ENCODE results near the gene TM4SF5.

TM4SF5 gene

DNA sequence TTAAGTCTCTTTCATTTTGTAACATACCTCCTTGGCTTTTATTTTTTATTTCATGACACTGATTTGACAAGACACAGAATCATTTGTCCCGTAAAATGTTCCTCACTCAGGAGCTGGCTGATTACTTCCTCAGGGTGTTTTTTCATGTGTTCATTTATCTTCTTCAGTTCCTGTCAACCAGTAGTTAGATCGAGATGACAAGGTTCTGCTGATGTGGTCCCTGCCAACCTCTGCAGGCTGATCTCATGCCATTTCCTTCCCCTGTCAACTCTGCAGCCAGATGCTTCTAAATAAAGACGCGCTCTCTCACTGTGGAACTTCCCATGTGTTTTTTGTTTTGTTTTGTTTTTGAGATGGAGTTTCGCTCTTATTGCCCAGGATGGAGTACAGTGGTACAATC is 23.8 kb upstream of the TM4SF5 start:
- DNase-seq (ENCODE audit: low read depth in 2 of 2): no peak

DNA sequence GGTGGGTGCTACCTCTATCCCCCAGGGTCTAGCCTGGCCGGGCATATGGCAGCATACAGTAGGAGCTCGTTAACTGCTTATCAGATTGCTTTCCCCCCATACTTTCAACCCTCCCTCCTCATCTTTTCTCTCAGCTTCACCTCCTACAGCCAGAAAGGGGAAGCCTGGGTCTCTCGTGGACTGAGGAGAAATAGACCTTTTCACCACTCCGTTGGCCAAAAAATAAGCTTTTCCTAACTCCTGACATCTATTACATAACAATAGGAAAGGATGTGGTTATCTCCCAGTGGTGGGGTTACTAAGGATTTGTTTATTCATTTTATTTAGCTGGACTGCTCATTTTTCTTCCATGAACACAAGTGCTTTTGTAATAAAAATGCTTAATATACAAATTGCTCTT is 23.0 kb upstream of the TM4SF5 start:
- DNase-seq (ENCODE audit: low read depth in 2 of 2): no peak

DNA sequence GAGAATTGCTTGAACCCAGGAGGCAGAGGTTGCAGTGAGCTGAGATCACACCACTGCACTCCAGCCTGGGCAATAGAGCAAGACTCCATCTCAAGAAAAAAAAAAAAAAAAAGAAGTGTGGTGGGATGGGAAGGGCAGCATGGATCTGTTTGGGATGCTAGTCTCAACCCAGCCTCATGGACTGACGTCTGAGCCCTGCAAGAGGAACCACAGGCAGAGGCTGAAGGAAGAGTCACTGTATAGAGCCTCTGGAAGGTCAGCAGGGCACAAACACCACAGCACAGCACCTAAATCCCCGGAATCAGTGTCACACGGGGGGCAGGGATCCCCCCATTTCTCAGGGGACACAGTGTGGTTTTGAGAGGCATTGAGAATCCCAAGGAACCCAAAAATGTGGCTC is 21.1 kb upstream of the TM4SF5 start:
- DNase-seq (ENCODE audit: low read depth in 2 of 2): no peak

DNA sequence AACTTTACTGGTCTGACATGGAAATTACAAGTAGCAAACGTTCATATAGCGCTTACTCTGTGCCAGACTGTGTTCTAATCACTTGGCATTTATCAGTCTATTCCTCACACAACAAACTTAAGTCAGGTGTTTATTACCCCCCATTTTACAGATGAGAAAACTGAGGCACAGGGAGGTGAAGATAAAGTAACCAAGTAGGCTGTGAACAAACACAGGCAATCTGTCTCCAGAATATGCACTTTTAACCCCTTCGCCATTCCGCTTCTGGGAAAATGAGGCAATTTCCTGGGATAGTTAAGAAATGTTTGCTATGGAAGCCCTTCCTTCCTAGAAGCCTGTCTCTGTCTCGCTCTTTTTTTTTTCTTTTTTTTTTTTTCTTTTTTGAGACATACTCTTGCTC is 19.8 kb upstream of the TM4SF5 start:
- DNase-seq (ENCODE audit: low read depth in 2 of 2): no peak

DNA sequence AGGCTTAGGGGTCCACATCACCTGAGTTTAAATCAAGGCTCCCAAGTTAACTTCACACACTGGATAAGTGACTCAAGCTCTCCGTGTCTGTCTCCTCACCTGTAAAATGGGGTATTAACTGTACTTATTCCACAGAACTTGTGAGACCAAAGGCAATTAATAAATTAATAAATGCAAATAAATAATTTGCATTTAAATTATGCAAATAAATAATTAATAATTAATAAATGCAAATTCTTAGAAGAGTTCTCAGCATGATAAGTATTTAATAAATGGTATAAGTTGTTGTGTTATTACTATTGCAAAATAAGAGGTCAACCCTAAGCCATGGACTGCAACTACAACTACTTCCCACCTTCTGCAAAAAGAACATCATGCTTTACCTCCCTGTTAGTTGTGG is 18.3 kb upstream of the TM4SF5 start:
- no peak for DNase-seq (ENCODE audit: low read depth in 2 of 2)

DNA sequence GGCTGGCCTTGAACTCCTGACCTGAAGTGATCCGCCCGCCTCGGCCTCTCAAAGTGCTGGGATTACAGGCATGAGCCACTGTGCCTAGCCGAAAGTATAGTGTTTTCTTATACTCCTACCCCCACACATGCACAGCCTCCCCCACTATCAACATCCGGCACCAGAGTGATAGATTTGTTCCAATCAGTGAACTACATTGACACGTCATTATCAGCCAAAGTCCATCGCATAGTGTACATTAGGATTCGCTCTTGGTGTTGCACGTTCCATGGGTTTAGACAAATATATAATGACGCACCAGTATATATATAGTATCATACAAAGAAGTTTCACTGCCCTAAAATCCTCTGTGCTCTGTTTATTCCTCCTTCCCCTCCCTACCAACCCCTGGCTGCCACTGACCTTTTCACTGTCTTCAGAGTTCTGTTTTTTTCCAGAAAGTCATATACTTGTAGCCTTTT is 11.9 kb upstream of the TM4SF5 start:
- no peak for DNase-seq (ENCODE audit: low read depth in 2 of 2)

DNA sequence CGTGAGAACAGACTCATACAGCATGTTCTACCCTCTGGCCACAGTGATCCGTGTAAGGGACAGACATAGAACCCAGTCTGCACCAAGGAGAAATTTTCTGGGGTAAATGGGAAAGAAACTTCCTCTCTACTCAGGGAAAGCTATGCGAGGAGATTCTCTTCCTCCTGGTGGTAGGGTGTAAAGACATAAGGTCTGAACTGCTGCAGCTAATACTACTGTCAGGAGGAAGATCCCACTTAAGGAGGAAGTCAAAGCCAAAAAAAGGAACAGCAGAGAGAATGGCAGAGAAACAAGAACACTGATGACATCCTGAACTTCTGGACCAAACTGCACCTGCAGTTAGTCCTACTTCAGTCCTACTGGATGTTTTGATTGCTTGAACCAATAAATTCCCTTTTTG is 7.1 kb upstream of the TM4SF5 start:
- DNase-seq (ENCODE audit: low read depth in 2 of 2): no peak

DNA sequence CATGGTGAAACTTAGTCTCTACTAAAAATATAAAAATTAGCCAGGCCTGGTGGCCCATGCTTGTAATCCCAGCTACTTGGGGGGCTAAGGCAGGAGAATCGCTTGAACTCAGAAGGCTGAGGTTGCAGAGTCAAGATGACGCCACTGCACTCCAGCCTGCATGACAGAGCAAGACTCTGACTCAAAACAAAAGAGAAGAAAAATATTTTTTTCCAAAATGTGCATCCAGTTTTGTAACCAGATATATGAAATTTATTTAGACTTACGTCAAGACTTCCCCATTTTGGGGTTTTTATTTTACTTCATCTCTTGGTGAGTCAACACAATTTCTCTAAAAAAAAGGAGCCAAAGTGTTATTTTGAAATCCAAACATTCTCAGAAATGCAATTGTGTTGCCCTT is 5.5 kb upstream of the TM4SF5 start:
- no peak for DNase-seq (ENCODE audit: low read depth in 2 of 2)

DNA sequence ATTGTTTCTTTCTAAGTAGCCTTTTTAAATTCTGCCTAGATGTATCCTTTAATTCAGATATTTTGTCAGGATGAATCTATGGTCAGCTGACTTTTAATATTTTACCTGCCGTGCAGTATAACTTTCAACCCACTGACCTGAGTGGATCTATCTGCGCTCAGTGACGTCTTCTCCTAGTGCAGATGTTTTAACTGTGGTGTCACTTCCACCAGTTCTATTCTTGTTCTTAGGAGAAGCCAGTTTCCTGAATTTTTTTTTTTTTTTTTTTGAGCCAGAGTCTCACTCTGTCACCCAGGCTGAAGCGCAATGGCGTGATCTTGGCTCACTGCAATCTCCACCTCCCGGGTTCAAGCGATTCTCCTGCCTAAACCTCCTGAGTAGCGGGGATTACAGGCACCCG is 5.0 kb upstream of the TM4SF5 start:
- no peak for DNase-seq (ENCODE audit: low read depth in 2 of 2)

DNA sequence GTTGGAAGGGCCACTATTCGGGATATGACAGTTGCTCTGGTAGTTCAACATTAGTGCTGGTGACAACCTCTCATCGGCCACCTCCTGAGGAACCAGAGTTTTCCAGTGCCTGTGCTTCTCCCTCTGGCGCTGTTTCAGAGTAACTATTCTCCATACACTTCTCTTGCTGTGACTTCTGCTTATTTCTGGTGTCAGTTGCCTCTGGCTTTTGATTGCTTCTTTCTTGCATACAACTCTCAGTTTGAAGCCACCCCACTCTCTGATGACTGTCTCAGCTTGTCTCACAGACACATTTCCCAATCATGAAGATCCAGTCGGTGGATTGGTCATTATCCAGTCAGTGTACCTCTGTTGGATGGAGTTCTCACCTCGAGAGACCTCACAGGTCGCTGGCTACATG is 3.4 kb upstream of the TM4SF5 start:
- DNase-seq (ENCODE audit: low read depth in 2 of 2): no peak

DNA sequence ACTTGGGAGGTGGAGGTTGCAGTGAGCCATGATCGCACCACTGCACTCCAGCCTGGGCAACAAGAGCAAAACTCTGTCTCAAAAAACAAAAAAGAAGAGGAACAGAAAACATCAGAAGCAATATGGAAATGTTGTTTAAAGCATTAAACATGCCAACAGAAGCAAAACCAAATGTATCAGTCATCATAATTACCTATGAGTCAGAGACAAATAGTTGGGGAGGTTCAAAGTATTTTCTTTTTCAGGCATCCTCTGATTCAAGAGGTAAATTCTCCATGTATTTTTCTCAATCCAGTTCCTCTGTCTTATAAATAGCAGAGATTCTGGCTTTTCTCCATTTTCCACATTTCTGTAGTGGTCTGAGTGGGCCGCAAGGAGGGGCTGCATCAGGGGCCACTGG is 2.1 kb upstream of the TM4SF5 start:
- no peak for DNase-seq (ENCODE audit: low read depth in 2 of 2)

DNA sequence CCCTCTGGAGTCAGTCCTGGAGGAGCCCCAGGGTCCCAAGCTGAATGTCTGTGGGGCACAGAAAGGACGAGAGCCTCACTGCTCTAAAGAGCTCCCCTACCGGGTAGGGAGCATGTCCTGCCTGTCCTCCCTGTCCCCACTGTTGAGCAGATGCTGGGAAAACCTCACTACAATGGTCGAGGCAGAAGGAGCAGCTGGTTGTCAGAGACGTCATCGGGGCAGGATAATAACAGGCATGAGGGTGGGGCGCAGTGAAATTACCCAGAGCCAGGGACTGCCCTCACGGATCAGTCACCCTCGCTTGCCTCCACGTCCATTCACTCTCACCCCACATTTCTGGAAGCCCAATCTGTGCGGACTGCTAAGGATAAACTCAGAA is 538 bp downstream of the TM4SF5 start:
- DNase-seq (ENCODE audit: low read depth in 2 of 2): no peak

DNA sequence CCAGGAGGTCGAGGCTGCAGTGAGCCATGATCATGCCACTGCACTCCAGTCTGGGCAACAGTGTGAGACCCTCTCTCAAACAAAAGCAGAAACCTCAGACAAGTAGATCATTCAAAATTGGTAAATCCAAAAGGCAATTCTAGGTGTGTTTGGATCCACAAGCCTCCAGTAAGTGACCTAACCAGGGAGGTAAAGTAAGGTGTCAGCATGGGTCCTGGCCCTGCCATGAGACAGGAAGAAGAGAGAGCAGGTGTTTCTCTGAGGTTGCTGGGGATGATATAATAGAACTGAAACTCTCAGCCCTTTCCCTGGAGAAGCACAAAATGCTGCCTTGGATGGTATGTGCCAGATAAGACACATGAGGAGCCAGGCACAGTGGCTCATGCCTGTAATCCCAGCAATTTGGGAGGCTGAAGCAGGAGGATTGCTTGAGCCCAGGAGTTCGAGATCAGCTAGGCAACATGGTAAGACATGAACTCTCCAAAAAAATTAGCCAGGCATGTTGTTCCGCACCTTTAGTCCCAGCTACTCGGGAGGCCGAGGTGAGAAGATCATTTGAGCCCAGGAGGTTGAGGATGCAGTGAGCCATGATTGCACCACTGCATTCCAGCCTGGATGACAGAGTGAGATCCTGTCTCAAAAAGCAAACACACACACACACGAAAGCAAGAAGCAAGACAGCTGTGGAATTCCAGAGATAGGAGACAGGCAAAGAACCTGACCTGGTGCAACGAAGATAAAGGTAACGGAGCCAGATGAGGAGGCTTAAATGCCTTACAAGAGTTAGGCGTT is 6.5 kb downstream of the TM4SF5 start:
- no peak for DNase-seq (ENCODE audit: low read depth in 2 of 2)

DNA sequence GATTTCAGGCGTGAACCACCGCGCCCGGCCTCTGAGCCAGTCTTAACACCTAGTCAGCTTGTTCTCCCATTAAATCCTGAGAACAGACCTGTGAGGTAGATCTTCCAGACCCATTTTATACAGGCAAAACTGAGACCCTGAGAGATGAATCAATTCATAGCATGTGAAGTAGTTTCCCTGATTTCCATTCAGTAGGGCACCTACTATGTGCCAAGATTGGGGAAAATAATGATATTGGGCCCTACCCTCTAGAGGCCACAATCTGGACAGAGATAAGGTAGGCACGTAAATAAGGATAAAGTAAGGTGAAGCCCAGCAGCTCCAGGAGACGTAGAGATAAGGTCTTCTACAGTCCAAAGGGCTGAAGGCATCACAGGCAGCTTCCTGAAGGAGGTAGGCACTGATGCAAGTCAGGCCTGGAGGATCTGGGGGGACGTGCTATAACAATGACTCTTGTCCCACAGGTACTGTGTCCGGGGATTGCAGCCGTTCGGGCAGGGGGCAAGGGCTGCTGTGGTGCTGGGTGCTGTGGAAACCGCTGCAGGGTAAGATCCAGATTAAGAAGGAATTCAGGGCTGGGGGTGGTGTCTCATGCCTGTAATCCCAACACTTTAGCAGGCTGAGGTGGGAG is 8.8 kb downstream of the TM4SF5 start:
- no peak for DNase-seq (ENCODE audit: low read depth in 2 of 2)

DNA sequence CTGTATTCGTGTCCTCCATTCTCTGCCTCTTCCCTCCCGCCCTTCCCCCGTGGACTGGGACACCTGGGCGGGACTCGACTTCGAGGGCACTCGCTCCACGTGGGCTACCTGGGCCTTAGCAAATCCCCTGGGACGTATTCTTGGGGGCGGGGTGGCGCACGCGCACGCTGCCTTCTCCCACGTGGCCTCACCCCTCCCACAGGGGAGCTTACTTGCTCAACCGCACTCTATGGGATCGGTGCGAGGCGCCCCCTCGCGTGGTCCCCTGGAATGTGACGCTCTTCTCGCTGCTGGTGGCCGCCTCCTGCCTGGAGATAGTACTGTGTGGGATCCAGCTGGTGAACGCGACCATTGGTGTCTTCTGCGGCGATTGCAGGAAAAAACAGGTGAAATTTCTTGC is 11.0 kb downstream of the TM4SF5 start:
- DNase-seq (ENCODE audit: low read depth in 2 of 2): no peak

DNA sequence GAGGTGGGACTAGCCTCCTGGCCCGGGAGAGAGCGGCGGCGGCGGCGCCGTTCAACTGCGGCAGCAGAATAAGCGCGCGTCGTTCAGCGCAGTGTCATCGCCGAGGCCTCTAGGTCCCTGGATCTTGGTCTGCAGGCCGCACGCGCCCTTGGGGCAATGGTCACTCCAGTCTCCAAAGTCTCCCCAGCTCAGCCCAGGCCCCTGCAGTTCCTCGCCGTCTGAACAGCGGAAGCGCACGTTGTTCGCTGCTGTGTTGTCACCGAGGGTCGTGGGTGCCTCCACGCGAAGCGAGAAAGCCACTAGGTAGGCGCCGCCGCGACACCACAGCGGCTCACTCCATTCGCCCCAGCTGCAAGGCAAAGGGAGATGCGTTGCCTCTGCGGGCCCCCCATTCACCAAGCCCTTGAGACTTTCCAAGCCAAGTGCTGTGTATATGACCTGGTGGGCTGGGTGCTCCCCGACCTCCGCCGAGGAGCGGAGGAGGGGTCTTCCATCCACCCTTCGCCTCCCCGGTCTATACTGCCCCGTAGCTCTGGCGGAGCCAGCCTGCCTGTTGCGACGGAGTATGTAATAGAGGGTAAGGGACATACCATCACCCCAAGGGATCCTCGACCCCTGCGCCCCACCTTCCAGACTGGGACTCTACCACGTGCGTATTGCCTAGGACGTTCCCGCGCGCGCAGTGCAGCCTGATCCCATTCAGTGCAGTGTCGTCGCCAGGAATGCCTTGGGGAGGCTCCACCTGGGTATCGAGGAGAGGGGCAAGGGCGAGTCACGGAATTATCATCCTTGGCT is 13.8 kb downstream of the TM4SF5 start:
- no peak for DNase-seq (ENCODE audit: low read depth in 2 of 2)

DNA sequence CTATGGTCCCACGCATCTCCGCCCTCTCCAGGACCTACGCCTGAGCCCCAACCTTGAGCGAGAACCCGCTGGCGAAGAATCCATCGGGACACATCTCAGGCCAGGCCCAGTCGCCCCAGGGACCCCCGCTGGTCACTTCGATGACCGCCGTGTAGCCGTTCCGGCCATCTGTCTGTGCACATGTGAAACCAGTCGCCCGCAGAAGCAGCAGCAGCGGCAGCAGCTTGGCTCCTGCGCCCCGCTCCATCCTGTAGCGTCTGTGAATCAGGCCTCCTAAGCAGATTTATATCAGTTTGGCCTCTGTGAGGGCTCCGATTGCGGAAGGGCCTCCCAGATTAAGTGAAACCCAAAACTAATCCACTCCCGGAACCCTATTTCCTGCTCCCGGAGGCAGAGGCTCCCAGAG is 14.4 kb downstream of the TM4SF5 start, which contains the start of gene VMO1:
Gene VMO1, minus strand, starts transcription at position 259 of the 406 bp plus-strand sequence. Its CDS starts 12 bp downstream, at position 247.
- DNase-seq (ENCODE audit: low read depth in 2 of 2): no peak

DNA sequence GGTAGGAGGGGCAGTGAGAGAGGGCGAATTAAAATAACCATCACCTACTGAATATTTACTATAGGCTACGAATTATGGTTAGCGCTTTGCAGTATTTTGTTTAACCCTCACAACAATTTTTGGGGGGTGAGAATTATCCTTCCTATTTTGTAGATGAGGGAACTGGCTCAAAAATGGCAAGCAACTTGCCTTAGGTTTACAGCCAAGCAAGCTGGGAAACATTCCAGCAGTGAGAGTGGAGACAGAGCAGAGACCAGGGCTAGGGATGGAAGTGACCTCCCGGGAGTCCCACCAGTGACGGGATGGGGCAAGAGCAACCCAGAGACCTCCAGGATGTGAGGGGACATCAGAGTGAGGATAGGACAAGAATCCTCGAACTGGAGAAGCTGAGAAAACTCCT is 14.8 kb downstream of the TM4SF5 start:
- DNase-seq (ENCODE audit: low read depth in 2 of 2): no peak

DNA sequence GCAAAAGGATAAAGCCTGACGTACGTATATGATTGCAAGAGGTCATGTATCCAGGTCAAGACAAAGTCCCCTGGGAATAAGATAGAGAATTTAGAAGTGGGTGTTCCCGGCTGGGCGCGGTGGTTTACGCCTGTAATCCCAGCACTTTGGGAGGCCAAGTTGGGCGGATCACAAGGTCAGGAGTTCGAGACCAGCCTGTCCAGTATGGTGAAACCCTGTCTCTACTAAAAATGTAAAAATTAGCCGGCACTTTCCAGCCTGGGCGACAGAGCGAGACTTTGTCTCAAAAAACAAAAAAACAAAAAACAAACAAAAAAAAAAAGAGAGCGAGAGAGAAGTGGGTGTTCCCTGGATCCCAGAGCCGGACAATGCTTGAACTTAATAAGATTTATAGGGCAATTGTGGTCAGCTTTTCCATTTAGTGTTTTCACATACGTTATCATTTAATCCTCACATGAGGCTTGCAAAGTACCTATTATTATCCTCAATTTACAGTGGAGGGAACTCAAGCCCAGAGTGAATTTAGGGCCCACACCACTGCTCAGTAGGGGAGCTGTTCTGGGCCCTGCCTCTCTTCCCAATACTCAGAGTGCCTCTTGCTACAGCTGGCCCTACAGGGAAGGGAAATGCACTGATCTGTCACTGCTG is 16.6 kb downstream of the TM4SF5 start:
- no peak for DNase-seq (ENCODE audit: low read depth in 2 of 2)

DNA sequence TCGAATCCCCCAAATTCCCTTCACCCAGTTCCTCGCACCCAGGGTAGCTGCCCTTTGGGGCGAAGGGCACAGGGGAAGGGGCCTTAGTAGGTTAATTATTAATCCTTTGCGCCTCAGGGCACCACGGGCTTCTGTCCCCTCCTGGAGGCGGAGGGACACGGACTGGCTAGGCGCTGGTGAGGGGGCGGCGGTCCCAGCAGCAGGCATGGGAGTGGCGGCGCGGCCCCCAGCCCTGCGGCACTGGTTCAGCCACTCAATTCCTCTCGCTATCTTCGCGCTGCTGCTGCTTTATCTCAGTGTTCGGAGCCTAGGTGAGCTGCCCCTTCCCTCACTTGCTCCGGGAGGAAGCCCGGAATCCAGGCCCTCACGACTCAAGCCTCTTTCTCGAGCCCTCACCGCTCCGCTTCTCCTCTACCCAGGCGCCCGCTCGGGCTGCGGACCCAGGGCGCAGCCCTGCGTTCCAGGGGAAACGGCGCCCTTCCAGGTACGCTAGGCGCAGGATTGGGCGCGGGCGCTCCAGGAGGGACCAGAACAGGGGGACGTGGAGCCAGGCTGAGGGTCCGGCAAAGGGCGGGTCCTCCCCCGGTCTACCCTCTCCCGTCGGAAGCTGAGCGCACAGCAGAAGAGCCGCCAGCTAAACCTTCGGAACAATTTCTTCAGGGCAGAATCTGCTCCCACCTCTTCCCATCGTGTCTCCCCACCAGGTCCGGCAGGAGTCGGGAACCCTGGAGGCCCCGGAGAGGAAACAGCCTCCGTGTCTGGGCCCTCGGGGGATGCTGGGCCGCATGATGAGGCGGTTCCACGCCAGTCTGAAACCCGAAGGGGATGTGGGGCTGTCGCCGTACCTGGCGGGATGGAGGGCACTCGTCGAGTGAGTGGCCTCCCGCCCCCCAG is 17.4 kb downstream of the TM4SF5 start, which contains the start of gene GLTPD2:
Gene GLTPD2, plus strand, starts transcription at position 158 of the 894 bp plus-strand sequence. Its CDS starts 48 bp downstream, at position 206.
- no peak for DNase-seq (ENCODE audit: low read depth in 2 of 2)

DNA sequence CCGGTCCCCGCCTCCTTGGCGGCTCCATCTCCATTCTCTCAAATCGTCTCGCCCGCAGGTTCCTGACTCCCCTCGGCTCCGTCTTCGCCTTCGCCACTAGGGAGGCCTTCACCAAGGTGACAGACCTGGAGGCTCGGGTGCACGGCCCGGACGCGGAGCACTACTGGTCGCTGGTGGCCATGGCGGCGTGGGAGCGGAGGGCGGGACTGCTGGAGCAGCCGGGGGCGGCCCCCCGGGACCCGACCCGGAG is 17.9 kb downstream of the TM4SF5 start:
- no peak for DNase-seq (ENCODE audit: low read depth in 2 of 2)

Measured in stimulated activated CD4-positive, alpha-beta T cell treated with anti-CD3 and anti-CD28 coated beads, Interleukin-15, amount 100 ng/mL, for 48 hours (primary cell).